IPS-NIHi7 (cell line): Measurements from ENCODE around the gene MFAP4.
A peak's percentile ranks its signal among the peaks of the same experiment; 100 is the strongest.

ENCODE experiments used
- DNase-seq: peaks from one replicate; pipeline ENCODE4 v3.0.0; 2012; ENCODE audit warnings: mixed read lengths; ENCODE audit errors: extremely low spot score

Gene MFAP4

DNA sequence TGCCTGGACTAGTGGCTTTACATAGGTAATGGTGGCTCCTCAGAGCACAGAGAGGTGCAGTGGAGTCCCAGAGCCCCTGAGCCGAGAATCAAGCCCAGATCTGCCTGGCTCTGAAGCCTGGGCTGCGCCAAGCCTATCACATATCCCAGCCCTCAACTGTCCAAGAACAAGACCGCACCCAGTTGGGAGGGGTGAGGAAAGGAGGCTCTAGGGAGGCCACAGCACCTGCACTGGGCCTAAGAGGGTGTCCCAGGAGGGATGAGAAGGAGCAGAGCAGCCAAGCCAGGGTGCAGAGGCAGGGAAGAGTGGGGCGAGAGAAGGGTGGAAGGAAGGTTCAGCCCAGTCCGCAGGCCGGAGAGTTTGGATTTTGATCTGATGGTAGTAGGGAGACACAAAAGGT lies 23.1 kb upstream of the MFAP4 start:
- DNase-seq = no peak

DNA sequence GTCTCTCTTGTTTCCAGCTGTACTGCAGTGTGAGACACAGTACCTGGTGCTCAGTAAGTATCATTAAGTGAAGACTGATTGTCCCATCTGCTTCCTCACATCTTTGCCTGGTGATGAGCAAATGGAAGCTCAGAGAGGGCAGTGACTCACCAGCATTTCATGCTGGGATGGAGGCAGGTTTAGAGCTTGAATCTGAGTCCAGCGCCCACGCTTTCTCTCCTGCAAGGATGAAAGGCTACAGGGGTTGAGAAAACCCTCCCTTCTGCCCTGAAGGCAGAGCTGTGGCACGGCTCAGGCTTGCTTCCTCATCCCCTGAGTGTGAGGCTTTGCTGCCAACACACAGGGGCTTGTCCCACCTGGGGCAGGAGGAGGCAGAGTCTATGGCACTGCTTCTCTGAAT lies 22.5 kb upstream of the MFAP4 start:
- peak; percentile 37 for DNase-seq

DNA sequence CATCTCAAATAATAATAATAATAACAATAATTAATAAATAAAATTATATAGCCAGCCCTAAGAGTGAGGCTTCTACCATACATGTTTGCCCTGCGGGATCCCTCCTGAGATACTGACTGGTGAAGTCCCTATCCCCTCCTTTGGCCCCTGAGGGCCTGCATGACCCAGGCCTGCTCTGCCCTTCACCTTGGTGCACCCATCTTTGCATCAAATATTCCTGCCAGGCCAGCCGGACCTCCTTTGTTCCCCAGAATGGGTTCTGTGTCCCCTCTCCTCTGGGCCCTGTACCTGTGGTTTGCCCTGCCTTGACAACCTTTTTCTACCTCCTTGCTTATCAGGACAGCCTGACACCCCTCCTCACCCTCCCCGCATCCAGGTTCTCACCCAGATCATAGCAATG lies 22.1 kb upstream of the MFAP4 start:
- no peak for DNase-seq

DNA sequence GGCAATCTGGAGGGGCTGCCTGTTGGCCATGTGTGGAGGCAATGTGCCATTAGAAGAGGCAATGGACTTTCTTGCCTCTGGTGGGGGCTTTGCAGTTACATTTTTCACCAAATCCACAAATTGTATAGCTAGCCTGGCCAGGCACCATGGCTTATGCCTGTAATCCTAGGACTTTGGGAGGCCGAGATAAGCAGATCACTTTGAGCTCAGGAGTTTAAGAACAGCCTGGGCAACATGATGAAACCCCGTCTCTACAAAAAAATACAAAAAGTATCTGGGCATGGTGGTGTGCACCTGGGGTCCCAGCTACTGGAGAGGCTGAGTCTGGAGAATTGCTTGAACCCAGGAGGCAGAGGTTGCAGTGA lies 21.3 kb upstream of the MFAP4 start:
- no peak for DNase-seq

DNA sequence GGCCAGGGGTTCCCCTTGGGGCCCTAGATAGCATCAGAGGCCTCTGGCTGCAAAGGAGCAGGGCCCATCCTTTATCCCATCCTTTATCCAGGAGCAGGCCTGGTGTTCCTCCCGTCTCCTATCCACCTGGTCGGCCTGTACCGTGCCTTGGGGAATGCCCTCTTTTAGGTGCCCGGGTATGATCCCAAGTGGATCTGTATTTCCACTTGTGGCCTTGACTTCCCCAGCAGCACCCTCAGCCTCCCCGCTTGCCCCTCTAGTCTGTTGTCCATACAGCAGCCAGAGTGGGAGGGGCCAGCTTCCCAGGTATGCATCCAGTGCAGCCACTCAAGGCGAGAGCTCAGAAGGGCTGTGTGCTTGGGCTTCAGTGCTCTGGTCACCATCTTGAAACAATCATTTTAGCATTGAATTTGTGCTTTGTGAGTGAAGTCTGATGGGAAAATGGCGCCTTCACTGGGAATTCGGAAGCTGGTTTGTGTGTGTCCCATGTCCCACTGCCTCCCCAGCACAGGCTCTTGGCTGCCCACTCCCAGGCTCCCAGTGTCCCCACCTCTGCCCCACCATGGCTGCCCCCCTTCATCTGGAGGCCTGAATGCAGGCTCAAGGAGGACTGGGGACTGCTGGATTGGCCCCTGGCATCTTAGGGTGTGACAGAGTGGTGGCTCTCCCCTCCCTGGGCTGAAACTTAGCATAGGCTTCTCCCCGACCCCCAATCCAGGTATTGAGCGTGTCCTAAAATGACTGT lies 20.8 kb upstream of the MFAP4 start:
- no peak for DNase-seq

DNA sequence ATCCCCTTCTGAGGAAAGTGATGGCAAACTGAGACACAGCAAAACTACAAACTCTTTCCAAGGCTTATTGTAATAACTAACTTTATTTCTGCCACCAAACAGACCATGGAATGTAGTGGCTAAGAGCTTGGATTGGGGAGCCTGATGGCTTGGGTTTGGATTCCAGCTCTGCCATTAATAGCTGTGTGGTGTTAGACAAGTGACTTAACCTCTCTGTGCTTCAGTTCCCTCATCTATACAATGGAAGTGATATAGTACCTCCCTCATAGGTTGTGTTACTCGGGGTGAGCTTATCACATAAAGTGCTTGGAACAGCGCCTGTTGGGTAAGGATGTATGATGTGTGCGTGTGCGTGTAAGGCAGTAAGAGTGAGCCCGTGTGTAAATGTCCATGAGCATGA lies 18.1 kb upstream of the MFAP4 start:
- no peak for DNase-seq

DNA sequence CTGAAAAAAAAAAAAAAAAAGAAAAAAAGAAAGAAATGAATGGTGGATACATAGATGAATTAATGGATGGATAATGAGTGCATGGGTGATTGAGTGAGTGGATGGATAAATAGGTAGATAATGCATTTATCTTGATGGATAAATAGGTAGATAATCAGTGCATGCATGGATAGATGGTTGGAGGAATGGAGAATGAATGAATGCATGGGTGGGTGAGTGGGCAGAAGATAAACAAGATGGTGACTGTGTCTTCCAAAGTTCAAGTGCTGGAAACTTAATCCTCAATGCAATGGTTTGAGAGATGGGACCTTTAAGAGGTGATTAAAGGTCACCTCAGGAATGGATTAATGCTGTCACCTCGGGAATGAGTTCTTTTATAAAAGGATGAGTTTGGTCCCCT lies 17.3 kb upstream of the MFAP4 start:
- DNase-seq = no peak

DNA sequence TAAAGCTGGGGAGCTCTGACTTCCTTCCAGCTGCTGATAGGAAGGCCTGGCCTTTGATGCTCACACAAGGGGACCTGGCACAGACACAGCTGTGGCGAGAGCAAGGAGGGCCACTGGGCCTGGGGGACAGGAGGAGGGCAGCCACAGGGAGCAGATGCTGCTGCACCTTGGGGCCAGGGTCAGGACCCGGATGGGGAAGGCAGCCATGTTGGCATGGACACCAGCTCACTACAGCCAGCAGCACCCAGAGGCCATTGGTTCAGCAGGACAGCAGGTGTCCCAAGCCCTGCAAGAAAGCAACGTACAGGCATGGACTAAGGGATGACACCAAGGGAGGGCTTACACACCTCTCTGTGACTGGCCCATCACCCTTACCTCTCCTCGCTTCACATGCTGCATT lies 16.0 kb upstream of the MFAP4 start:
- no peak for DNase-seq

DNA sequence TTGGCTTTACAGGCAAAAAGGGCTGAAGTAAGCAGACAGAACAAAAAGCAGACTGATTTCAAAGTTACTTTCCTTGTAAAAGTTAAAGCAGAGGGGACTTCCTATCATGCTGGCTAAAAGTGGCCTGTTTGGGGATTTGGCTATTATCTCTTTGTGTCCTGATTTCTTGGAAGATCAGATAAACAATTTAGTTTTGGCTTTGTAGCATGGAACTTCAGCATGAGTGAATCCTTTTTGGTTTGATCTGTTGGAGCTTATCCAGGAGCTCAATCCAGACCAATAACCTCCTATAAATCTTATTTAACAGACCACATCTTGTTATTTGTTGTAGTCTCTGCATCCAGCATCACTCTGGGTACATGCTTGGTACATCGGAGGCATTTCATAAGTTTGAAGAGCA lies 15.2 kb upstream of the MFAP4 start:
- DNase-seq = no peak

DNA sequence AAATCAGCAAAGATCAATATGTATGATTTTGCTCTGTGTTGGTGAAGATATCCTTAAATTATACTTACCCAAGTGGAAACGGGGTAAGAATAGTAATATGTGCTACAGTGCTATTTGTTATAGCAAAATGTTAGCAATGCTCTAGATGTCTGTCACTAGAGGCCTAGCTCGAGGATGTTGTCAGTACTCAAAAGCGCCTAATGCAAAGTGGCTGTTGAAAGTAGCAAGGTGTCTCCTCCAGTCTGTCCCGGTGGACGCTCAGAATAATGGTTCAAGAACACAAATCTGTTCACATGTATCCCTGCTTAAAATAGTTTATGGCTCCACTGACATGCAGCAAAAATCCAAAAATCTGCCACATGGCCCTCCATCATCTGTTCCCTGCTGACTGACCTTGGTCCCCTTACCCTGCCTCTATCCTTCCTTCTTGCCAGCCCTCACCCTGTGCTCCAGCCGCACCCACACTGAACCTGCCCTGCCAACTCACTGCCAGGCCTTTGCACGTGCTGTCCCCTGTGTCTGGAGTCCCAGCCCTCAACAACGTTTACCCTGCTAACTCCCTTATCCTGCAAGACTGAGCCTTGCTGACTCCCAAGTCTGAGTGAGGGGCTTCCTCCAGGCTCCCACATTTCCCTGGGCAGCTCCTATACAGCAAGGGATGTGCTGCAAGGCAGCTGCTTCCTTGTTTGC lies 14.5 kb upstream of the MFAP4 start:
- no peak for DNase-seq

DNA sequence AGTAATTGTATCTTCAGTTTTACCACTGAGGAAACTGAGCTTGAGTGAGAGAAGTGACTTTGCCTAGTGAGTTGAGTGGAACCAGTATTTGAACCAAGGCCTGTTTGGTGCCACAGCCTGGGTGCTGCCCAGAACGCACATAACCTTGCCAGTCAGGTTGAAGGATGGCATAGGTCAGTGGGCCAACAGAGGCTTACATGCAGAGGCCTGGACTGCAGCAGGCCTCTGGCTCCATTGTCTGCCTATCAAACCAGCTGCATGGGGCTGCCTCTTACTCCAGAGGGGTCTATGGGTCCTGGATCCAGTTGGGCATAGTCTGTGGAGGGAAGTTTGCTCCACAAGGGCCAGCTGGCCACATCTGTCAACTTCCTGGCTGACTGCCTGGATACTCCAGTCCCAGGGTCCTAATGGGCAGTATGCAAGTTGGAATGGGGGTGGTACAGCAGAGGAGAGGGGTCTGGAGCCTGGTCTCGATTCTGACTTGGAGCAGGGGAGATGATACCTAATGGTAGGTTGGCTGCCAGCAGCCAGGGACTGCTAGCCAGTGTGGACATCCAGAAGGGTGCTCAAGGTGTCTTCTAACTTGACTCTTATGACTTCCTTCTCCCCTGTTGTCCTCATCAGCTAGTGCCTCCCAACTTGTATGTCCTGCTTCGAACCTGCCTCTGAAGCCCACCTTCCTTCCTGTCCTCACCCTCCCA lies 12.9 kb upstream of the MFAP4 start:
- DNase-seq = no peak

DNA sequence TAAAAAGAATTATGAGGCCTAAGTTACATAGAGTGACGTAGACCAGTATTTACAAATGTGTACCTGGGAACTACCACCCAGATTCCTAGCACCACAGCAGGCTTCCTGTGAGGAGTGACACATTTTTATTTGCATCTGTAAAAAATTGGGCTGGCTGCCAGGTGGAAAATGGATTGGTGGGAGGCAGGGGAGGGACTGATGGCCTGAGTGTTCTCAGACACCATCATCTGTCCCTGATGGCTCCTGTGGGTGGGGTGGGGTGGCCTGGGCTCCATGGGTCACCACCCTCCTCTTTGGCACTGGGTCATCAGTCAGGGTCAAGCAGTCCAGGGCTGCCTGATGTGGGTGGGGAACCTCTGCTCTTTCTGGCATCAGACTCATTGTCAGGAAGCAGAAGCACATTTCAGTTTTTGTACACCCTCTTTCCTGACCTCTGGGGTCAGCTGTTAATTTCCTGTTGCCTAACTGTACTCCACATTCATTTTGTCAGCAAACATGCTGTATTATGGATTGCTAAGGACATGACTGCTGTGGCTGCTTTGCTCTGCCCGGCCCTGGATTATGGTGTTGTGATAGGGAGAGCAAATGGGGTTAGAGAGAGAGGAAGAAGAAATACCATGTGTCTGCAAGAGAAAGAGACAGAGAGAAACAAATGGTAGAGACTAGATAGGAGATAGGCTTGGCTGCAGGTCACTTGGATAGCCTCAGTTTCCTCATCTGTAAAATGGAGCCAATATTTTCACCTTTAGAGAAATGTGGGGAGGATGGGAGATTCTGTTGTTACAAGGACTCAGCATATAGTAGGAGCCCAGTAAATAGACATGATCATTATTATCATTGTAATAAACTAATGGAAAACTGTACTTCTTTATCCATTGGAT lies 11.6 kb upstream of the MFAP4 start:
- DNase-seq = no peak

DNA sequence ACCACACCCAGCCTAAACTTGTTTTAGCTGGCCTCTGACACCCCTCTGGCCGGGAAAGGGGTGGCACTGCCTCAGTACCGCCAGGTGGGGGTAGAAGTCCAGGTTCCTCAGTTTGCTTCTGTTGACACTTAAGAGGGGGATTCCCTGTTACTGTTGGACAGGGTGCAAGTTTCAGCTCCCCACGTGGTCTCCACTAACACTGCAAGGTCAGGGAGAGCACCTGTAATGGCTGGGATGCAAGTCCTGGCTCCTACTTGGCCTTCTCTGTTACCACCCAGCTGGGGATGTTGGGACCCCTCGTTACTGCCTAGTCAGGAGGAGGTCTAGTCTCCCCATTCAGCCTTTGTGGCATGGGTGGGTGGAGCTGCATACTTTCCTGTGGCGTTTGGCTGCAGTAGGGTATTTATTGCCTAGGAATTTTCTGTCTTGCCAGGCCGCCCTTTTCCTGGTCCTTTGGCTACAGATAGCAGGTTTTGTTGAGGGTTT lies 10.6 kb upstream of the MFAP4 start:
- peak; percentile 57 for DNase-seq

DNA sequence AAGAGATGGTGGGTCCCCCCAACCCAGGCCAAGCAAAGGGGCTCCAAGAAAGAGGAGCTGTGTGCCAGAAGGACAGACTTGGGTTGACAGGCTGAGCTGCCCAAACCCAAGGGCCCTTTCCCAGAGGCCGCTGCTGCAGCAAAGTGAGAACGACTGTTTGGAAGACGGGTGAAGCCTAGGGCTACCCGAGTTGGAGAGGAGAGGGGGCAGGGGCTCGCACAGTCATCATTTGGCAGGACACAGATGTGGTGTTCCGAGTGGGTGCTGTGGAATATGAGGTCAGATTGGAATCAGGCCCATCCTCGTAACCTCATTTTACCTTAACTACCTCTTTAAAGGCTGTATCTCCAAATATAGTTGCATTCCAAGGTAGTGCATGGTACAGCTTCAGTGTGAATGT lies 5.3 kb upstream of the MFAP4 start:
- no peak for DNase-seq

DNA sequence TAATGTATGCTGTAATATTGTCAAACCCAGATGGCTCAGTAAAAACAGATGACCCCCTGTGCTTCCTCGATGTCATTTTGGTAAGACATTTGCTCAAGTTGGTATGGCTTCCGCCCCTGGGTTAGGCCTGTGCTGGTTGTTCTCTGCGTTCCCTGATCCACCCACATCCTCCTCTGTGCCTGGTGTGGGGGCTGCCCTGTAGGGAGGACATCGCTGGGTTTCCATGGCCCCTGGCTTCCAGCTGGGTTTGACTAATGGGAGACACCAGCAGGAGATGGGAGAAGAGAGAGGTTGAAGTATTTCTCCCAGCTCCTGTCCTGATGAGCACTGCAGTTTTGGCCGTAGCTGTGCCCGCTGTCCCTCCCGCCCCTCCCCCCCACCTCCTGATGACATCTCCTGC lies 4.4 kb upstream of the MFAP4 start:
- DNase-seq = no peak

DNA sequence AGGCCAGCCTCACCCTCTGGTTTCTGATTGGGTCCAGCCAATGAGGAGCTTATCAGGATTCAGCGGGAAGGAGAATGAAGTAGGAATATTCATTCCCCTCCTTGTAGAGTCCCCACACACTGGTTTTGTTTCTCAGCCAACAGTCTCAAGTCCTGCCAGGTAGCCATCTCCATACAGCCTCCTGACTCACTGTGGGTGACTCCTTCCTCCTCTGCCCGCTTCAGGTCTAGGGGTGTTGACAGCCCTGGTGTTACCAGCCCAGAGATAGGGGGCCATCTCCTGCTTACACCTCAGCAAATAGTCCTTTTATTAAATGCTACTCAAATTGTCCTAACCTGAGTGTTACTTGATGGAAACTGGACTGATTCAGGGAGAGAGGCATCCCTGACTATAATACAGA lies 4.0 kb upstream of the MFAP4 start:
- DNase-seq = no peak

DNA sequence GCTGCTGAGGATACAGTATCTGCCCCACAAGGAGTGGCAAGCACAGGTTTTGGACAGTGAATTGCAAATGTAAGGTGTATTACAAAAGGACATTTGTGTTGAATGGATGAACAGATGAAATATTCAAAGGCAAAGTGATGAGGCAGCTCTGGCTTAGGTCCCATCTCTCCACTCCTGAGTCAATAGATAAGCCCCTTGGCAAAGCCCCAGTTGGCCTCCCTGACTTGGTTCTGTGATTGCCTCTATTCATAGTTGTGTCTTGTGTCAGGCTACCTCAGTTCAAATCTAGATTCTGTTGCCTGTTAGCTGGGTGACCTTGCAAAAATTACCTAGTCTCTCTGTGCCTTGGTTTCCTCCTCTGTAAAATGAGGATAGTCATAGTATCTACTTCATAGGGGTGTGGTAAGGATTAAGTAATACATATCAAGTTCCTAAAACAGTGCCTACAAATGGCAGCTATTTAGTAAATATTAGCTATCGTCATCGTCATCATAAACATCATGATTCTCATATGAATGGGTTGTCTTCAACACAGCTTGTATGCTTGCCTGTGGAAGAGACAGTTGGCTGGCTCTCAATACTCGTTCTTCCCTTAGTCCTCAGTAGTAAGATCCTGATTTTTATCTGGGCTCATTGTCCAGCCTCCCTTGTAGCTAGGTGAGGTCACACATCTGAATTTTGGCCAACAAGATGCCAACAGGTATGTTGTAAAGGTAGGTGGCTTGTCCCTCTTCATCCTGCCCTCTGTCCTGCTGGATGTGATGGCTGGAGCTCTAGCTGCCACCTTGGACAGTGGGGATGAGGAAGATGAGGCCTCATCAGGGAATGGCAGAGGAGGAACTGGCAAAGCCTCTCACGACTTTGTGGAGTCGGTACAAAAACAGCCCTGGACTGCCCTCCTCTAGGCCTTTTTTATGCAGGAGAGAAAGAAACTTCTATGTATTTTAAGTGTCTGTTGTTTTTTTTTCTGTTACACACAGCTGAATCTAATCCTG lies 2.1 kb upstream of the MFAP4 start:
- DNase-seq = no peak

DNA sequence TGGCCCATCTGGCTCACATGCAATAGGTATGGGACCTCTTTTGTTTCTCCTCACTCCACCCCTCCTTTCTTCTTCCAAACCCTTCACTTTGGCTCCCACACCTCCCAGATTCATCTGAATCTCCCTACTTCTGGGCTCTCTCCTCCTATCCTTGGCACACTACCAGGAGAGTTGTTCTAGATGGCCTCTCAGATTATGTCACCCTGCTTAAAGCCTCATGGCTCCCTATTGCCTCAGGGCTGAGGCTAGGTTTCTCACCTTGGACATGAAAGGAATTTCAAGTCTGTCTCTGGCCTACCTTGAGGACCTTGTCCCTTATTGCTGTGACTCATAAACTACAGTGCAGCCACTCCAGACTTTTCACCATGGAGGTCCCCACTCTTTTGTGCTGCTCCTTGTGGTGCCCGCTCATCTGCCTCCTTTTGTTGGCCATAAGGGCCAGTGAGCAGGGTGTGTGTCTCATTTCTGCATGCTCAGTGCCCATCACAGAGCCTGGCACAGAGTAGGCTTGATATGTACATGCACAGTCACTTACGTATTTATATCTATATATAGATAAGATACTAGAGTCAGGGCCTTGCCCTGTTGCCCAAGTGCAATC lies 1.0 kb upstream of the MFAP4 start:
- no peak for DNase-seq

DNA sequence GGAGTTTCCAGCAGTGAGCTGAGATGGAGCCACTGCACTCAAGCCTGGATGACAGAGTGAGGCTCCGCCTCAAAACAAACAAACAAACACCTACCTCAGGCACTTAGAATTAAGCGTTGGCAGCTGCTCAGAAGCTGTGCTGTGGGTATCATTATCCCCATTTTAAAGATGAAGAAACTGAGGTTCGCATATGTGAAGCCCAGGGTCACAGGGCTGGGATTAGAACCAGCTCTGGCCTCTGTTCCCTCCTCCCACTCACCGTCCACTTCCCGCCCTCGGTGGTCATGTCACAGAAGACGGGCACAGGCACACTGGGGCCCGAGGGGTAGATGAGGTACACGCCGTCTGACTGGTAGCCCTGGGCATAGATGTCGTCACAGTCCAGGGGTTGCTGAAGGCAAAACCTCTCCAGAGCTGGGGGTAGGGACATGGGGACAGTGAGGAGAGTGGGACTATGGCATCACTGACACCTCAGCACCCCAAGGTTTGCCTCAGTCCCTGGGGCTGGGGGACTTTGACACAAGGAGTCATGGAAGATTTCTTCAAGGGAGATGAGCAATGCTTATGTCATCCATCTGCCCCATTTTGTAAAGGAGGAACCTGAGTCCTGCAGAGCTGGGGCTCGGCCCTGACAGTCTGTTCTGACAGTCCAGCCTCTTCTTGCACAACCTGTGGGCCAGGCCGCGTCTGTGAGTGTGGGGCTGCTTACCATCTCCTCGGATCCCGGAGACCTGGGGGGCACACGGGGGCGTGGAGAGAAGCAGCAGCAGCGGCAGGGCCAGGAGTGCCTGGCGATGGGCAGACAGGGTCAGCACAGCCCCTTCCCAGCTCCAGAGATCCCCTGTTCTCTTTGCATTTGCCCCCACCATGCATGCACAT lies 700 bp downstream of the MFAP4 start:
- no peak for DNase-seq
